Activated CD4-positive, alpha-beta T cell treated with anti-CD3 and anti-CD28 coated beads, Interleukin-2, amount 50 U/mL, for 24 hours (primary cell): ENCODE data around the gene KIF20B.
A peak's percentile ranks its signal among the peaks of the same experiment; 100 is the strongest.

ENCODE experiments used
- DNase-seq, 2 donors: peaks; one replicate each; pipeline ENCODE4 v3.0.0-alpha.2; 2020; ENCODE audit warnings: low read depth in 1 of 2, low spot score in 1 of 2

KIF20B gene

GRCh38 chr10:89701242-89702120 lies at the start of gene KIF20B:
TSS of gene KIF20B (plus strand) at chr10:89701590. CDS start at chr10:89705295, 3,705 bp downstream.
- DNase-seq = peak; percentile 87 to 94

- DNase-seq = no peak
These were observed 49.3 kb upstream of the KIF20B start for GRCh38 chr10:89651916-89652573.

- DNase-seq = no peak
These were observed 48.5 kb upstream of the KIF20B start for GRCh38 chr10:89652806-89653370.

GRCh38 chr10:89653410-89653869 lies 48.0 kb upstream of the KIF20B start:
- DNase-seq = no peak

GRCh38 chr10:89655722-89656121 lies 45.7 kb upstream of the KIF20B start:
- no peak for DNase-seq

GRCh38 chr10:89657302-89657701 lies 44.1 kb upstream of the KIF20B start:
- DNase-seq = no peak

- no peak for DNase-seq
These were observed 42.0 kb upstream of the KIF20B start for GRCh38 chr10:89659143-89660131.

GRCh38 chr10:89662596-89662995 lies 38.8 kb upstream of the KIF20B start:
- no peak for DNase-seq

- DNase-seq = no peak
These were observed 38.2 kb upstream of the KIF20B start for GRCh38 chr10:89663144-89663543.

- DNase-seq = no peak
These were observed 37.2 kb upstream of the KIF20B start for GRCh38 chr10:89664203-89664602.

GRCh38 chr10:89665302-89665701 lies 36.1 kb upstream of the KIF20B start:
- DNase-seq = no peak

- DNase-seq = no peak
These were observed 35.3 kb upstream of the KIF20B start for GRCh38 chr10:89666138-89666537.

- no peak for DNase-seq
These were observed 32.9 kb upstream of the KIF20B start for GRCh38 chr10:89668386-89669071.

- DNase-seq = no peak
These were observed 31.4 kb upstream of the KIF20B start for GRCh38 chr10:89669985-89670384.

- DNase-seq = no peak
These were observed 30.5 kb upstream of the KIF20B start for GRCh38 chr10:89670926-89671325.

GRCh38 chr10:89677341-89677740 lies 24.0 kb upstream of the KIF20B start:
- no peak for DNase-seq

GRCh38 chr10:89679986-89680385 lies 21.4 kb upstream of the KIF20B start:
- no peak for DNase-seq

- DNase-seq = no peak
These were observed 17.5 kb upstream of the KIF20B start for GRCh38 chr10:89683883-89684282.

- DNase-seq = no peak
These were observed 16.8 kb upstream of the KIF20B start for GRCh38 chr10:89684604-89685003.

GRCh38 chr10:89685936-89686335 lies 15.5 kb upstream of the KIF20B start:
- no peak for DNase-seq
